ENCODE data around the gene FGD6.
"Not testable (repeated sequence)": the region's sequence is repeated elsewhere in the genome, so short reads cannot be mapped to it uniquely, and the experiment has no call there.

FGD6 gene

GRCh38 chr12:95213119-95213518 is 4.1 kb downstream of the FGD6 start:
- in situ Hi-C loops (cut with HindIII; ENCODE audit: low pct_ligation_motif_present, low pct_unique_long_range_greater_than_20kb, low sequenced_read_pairs) = no loop called here
- DNase-seq = no peak

- in situ Hi-C loops (cut with HindIII; ENCODE audit: low pct_ligation_motif_present, low pct_unique_long_range_greater_than_20kb, low sequenced_read_pairs) = no loop called here
- DNase-seq = peak; percentile 71
Observed at GRCh38 chr12:95212586-95212985, 4.7 kb downstream of the FGD6 start.

GRCh38 chr12:95208678-95209077 is 8.6 kb downstream of the FGD6 start:
- in situ Hi-C loops (cut with HindIII; ENCODE audit: low pct_ligation_motif_present, low pct_unique_long_range_greater_than_20kb, low sequenced_read_pairs) = no loop called here
- no peak for DNase-seq

- no peak for DNase-seq
- in situ Hi-C loops (cut with HindIII; ENCODE audit: low pct_ligation_motif_present, low pct_unique_long_range_greater_than_20kb, low sequenced_read_pairs) = no loop called here
Observed at GRCh38 chr12:95207407-95207806, 9.9 kb downstream of the FGD6 start.

GRCh38 chr12:95206916-95207315 is 10.4 kb downstream of the FGD6 start:
- in situ Hi-C loops (cut with HindIII; ENCODE audit: low pct_ligation_motif_present, low pct_unique_long_range_greater_than_20kb, low sequenced_read_pairs) = no loop called here
- no peak for DNase-seq

GRCh38 chr12:95205685-95206084 is 11.6 kb downstream of the FGD6 start:
- DNase-seq = peak; percentile 79
- in situ Hi-C loops (cut with HindIII; ENCODE audit: low pct_ligation_motif_present, low pct_unique_long_range_greater_than_20kb, low sequenced_read_pairs) = no loop called here

- in situ Hi-C loops (cut with HindIII; ENCODE audit: low pct_ligation_motif_present, low pct_unique_long_range_greater_than_20kb, low sequenced_read_pairs) = no loop called here
- DNase-seq = no peak
Observed at GRCh38 chr12:95205016-95205624, 12.1 kb downstream of the FGD6 start.

GRCh38 chr12:95204141-95204866 is 13.0 kb downstream of the FGD6 start:
- DNase-seq = peak; percentile 99
- in situ Hi-C loops (cut with HindIII; ENCODE audit: low pct_ligation_motif_present, low pct_unique_long_range_greater_than_20kb, low sequenced_read_pairs) = no loop called here

GRCh38 chr12:95203487-95204030 is 13.7 kb downstream of the FGD6 start:
- in situ Hi-C loops (cut with HindIII; ENCODE audit: low pct_ligation_motif_present, low pct_unique_long_range_greater_than_20kb, low sequenced_read_pairs) = no loop called here

GRCh38 chr12:95202691-95203486 is 14.4 kb downstream of the FGD6 start:
- in situ Hi-C loops (cut with HindIII; ENCODE audit: low pct_ligation_motif_present, low pct_unique_long_range_greater_than_20kb, low sequenced_read_pairs) = no loop called here
- DNase-seq = no peak

More at GRCh38 chr12:95203487-95204030, 13.7 kb downstream of the FGD6 start:
- no peak for DNase-seq

GRCh38 chr12:95201056-95201670 is 16.1 kb downstream of the FGD6 start:
- in situ Hi-C loops (cut with HindIII; ENCODE audit: low pct_ligation_motif_present, low pct_unique_long_range_greater_than_20kb, low sequenced_read_pairs) = no loop called here
- no peak for DNase-seq

- no peak for DNase-seq
- in situ Hi-C loops (cut with HindIII; ENCODE audit: low pct_ligation_motif_present, low pct_unique_long_range_greater_than_20kb, low sequenced_read_pairs) = no loop called here
Observed at GRCh38 chr12:95200128-95200894, 17.0 kb downstream of the FGD6 start.

- DNase-seq = no peak
- in situ Hi-C loops (cut with HindIII; ENCODE audit: low pct_ligation_motif_present, low pct_unique_long_range_greater_than_20kb, low sequenced_read_pairs) = no loop called here
Observed at GRCh38 chr12:95198914-95199313, 18.4 kb downstream of the FGD6 start.

GRCh38 chr12:95197636-95198035 is 19.6 kb downstream of the FGD6 start:
- no peak for DNase-seq
- in situ Hi-C loops (cut with HindIII; ENCODE audit: low pct_ligation_motif_present, low pct_unique_long_range_greater_than_20kb, low sequenced_read_pairs) = no loop called here

GRCh38 chr12:95196875-95197569 is 20.2 kb downstream of the FGD6 start:
- DNase-seq; in situ Hi-C loops (cut with HindIII; ENCODE audit: low pct_ligation_motif_present, low pct_unique_long_range_greater_than_20kb, low sequenced_read_pairs): not testable (repeated sequence)

- no peak for DNase-seq
- in situ Hi-C loops (cut with HindIII; ENCODE audit: low pct_ligation_motif_present, low pct_unique_long_range_greater_than_20kb, low sequenced_read_pairs) = no loop called here
Observed at GRCh38 chr12:95195122-95195521, 22.1 kb downstream of the FGD6 start.

- in situ Hi-C loops (cut with HindIII; ENCODE audit: low pct_ligation_motif_present, low pct_unique_long_range_greater_than_20kb, low sequenced_read_pairs) = no loop called here
- DNase-seq = no peak
Observed at GRCh38 chr12:95193139-95193538, 24.1 kb downstream of the FGD6 start.

- no peak for DNase-seq
- in situ Hi-C loops (cut with HindIII; ENCODE audit: low pct_ligation_motif_present, low pct_unique_long_range_greater_than_20kb, low sequenced_read_pairs) = no loop called here
Observed at GRCh38 chr12:95192271-95192670, 25.0 kb downstream of the FGD6 start.

Data from ACHN (cell line).